HUES48 (cell line): Measurements from ENCODE around the gene DIP2B.
A peak's percentile ranks its signal among the peaks of the same experiment; 100 is the strongest.

Source experiments
- H3K27ac ChIP-seq: one replicate; pipeline ENCODE4 v1.7.0; 2013; ENCODE audit warnings: low read depth, low read length, inconsistent platforms
- H3K27me3 ChIP-seq: 2 replicates; pipeline ENCODE4 v1.6.1; 2013; ENCODE audit warnings: mild to moderate bottlenecking, low read length; ENCODE audit not compliant: control insufficient read depth, insufficient read depth
- H3K36me3 ChIP-seq: 2 replicates; pipeline ENCODE4 v1.6.1; 2013; ENCODE audit warnings: low read length; ENCODE audit not compliant: control insufficient read depth, insufficient read depth
- H3K4me1 ChIP-seq: 2 replicates; pipeline ENCODE4 v1.6.1; 2013; ENCODE audit warnings: mild to moderate bottlenecking, low read length; ENCODE audit not compliant: control insufficient read depth, insufficient read depth
- H3K4me3 ChIP-seq: 2 replicates; pipeline ENCODE4 v1.5.1; 2013; ENCODE audit warnings: mild to moderate bottlenecking, low read depth, low read length
- H3K9ac ChIP-seq: 2 replicates; pipeline ENCODE4 v1.6.1; 2013; ENCODE audit warnings: mild to moderate bottlenecking, low read depth, low read length, moderate library complexity
- H3K9me3 ChIP-seq: 2 replicates; pipeline ENCODE4 v1.6.1; 2013; ENCODE audit warnings: low read length; ENCODE audit not compliant: control insufficient read depth, insufficient read depth

DIP2B gene

GRCh38 chr12:50734409-50735263, 229.9 kb downstream of the DIP2B start:
- Histone ChIP-seq H3K4me1 (no peaks in the 10 kb centered on the region), H3K36me3 (peaks cover 69% of the 10 kb centered on the region), H3K27me3 (no peaks in the 10 kb centered on the region), H3K27ac (no peak overlapping the region), H3K9ac (no peak overlapping the region), H3K9me3 (no peaks in the 10 kb centered on the region), H3K4me3 (no peak overlapping the region)

DNA sequence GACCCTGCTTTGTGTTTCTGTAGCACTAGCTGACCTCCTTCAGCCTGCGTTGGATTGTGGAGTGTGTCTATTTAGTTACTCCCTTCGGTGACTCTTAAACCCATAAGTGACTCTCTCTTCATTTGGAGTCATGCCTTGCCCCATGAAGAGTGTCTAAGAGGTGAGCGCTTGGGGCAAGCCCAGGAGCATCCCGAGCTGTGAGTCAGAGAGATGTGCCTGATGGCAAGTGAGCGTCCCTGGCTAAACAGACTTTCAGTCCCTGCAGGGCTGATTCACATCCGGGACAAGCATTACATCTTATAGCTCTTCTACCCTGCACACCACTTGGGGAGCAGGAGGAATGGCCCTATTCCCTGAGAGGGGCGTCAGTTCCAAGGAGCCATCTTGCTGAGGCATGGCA, 234.8 kb downstream of the DIP2B start:
- Histone ChIP-seq H3K9me3 (no peaks in the 10 kb centered on the region), H3K4me3 (no peak overlapping the region), H3K27ac (no peak overlapping the region), H3K36me3 (peaks cover 78% of the 10 kb centered on the region), H3K9ac (no peak overlapping the region), H3K27me3 (no peaks in the 10 kb centered on the region), H3K4me1 (no peaks in the 10 kb centered on the region)

- H3K9me3 ChIP-seq, result no peaks in the 10 kb centered on the region
- no peak overlapping the region for H3K4me3 ChIP-seq
- H3K27ac ChIP-seq, result no peak overlapping the region
- peaks cover 80% of the 10 kb centered on the region for H3K36me3 ChIP-seq
- no peaks in the 10 kb centered on the region for H3K4me1 ChIP-seq
- no peak overlapping the region for H3K9ac ChIP-seq
- H3K27me3 ChIP-seq, result no peaks in the 10 kb centered on the region
These were observed 235.5 kb downstream of the DIP2B start for GRCh38 chr12:50740307-50740706.

DNA sequence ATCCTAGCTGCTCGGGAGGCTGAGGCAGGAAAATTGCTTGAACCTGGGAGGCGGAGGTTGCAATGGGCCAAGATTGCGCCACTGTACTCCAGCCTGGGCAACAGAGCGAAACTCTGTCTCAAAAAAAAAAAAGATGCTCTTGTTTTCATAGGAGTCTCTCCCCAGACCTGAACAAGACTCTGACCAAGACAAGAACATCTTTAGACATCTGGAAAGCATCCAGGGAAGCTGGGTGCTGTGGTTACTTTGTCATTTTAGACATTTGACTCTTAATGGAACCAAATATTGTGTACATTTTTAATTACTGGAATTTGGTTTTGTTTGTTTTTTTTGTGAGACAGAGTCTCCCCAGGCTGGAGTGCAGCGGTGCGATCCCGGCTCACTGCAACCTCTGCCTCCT, 238.0 kb downstream of the DIP2B start:
- Histone ChIP-seq H3K9ac (no peak overlapping the region), H3K27ac (no peak overlapping the region), H3K9me3 (no peaks in the 10 kb centered on the region), H3K4me1 (peaks cover 2% of the 10 kb centered on the region; the same call in 1 of the 2 replicates), H3K27me3 (no peaks in the 10 kb centered on the region), H3K36me3 (peaks cover 79% of the 10 kb centered on the region), H3K4me3 (no peak overlapping the region)

DNA sequence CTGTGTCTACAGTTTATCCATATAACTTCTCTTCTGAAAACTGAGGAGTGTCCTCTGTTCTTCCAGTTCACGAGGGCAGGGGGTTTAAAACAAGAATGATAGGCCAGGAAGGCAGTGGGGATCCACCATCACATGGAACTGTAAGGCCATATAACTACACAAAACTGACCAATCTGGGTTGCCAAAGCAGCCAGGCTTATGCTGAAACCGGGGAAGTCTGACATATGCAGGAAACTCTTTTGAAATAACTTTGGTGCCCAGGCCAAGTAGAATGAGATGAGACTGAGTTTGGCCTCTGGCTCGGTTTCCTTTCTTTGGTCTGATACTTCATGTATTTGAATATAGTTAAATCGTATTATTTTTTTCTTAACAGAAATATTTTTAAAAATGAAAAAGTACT, 241.1 kb downstream of the DIP2B start:
- Histone ChIP-seq H3K36me3 (peaks cover 52% of the 10 kb centered on the region), H3K27ac (no peak overlapping the region), H3K4me1 (peaks cover 2% of the 10 kb centered on the region; the same call in 1 of the 2 replicates)

GRCh38 chr12:50746431-50746830, 241.6 kb downstream of the DIP2B start:
- Histone ChIP-seq H3K27me3 (no peaks in the 10 kb centered on the region), H3K4me1 (peaks cover 2% of the 10 kb centered on the region; the same call in 1 of the 2 replicates), H3K4me3 (no peak overlapping the region), H3K9ac (no peak overlapping the region), H3K27ac (no peak overlapping the region), H3K9me3 (no peaks in the 10 kb centered on the region), H3K36me3 (peaks cover 47% of the 10 kb centered on the region)

More for the DNA sequence above, 241.1 kb downstream of the DIP2B start:
- Histone ChIP-seq H3K4me3 (no peak overlapping the region), H3K9ac (no peak overlapping the region), H3K9me3 (no peaks in the 10 kb centered on the region), H3K27me3 (no peaks in the 10 kb centered on the region)

DNA sequence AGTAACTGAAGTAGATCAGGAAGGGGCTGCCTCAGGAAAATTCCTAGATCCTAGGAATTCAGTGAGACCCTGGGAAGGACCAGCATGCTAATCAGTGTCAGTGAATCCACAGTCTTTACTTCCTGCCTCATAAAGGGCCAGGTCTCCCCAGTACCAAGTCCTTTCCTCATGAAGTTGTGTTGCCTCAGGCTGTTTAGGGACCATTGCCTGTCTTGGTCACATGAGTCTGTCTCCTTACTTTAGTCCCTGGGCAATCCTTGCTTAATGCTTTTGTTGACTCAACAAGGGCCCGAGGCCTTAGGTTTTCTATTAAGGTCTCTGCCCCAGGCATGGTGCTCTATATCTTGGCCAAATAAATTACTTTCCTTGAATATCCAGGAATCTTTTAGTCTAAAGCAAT, 243.0 kb downstream of the DIP2B start:
- H3K4me3 ChIP-seq, result no peak overlapping the region
- no peak overlapping the region for H3K9ac ChIP-seq
- no peaks in the 10 kb centered on the region for H3K9me3 ChIP-seq
- peaks cover 38% of the 10 kb centered on the region for H3K36me3 ChIP-seq
- H3K27me3 ChIP-seq, result no peaks in the 10 kb centered on the region
- peaks cover 2% of the 10 kb centered on the region; the same call in 1 of the 2 replicates for H3K4me1 ChIP-seq
- no peak overlapping the region for H3K27ac ChIP-seq

GRCh38 chr12:50749459-50749882, 244.7 kb downstream of the DIP2B start:
- Histone ChIP-seq H3K27ac (peak overlapping the region; percentile 14), H3K36me3 (peaks cover 26% of the 10 kb centered on the region), H3K9me3 (no peaks in the 10 kb centered on the region), H3K4me3 (no peak overlapping the region), H3K4me1 (peaks cover 2% of the 10 kb centered on the region; the same call in 1 of the 2 replicates), H3K9ac (no peak overlapping the region), H3K27me3 (no peaks in the 10 kb centered on the region)

- no peak overlapping the region for H3K27ac ChIP-seq
- peaks cover 2% of the 10 kb centered on the region; the same call in 1 of the 2 replicates for H3K4me1 ChIP-seq
- H3K36me3 ChIP-seq, result peaks cover 17% of the 10 kb centered on the region
- H3K4me3 ChIP-seq, result no peak overlapping the region
- no peak overlapping the region for H3K9ac ChIP-seq
- H3K9me3 ChIP-seq, result no peaks in the 10 kb centered on the region
- no peaks in the 10 kb centered on the region for H3K27me3 ChIP-seq
These were observed 245.6 kb downstream of the DIP2B start for GRCh38 chr12:50750366-50750765.

DNA sequence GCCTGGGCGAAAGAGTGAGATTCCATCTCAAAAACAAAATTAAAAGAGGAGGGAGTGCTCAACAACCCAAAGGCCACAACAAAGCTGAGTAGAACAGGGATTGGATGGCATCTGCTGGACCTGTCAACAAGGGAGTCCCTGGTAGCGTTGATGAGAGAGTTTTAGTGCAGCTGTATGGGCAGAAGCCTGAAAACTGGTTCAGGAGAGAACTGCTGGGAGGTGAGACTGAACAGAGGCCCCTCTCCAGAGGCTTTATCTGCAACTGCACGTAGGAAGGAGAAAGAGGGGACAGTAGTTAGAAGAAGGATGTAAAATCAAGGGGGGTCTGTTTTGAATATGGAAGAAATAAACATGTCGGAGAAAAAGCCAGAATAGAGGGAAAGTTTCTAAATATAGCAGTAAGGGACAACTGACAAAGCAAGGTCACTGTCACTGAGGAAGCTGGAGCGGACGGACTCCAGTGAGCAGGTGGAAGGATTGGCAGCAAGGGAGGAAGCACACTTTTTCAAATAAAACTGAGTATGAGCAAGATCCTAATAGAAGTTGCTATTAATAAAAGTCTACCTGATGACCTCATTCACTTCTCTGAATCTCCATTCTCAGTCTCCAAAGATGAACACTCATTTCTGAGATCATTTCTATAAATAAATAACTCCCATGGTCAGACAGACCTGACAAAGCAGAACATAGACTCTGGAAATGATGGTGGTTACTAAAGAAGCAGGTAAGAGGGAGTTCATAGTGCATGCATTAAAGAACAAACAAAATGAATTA, 247.3 kb downstream of the DIP2B start:
- Histone ChIP-seq H3K27ac (no peak overlapping the region), H3K27me3 (no peaks in the 10 kb centered on the region), H3K4me1 (peaks cover 2% of the 10 kb centered on the region; the same call in 1 of the 2 replicates), H3K9me3 (no peaks in the 10 kb centered on the region), H3K9ac (no peak overlapping the region), H3K36me3 (peaks cover 4% of the 10 kb centered on the region; the same call in 1 of the 2 replicates), H3K4me3 (no peak overlapping the region)
